Breast epithelium (tissue), 3 donors: Measurements from ENCODE around the gene CCDC7.

Experiments used
- POLR2A ChIP-seq: fragments of 450-650 bp; IDR thresholded peaks from one replicate; pipeline ENCODE4 v1.6.1; 2016; ENCODE audit warnings: antibody characterized with exemption, mild to moderate bottlenecking, moderate library complexity
- POLR2AphosphoS5 ChIP-seq, 3 donors: sonication (generic); formaldehyde crosslinking; IDR thresholded peaks; one replicate each; pipeline ENCODE4 v1.6.1; 2017; ENCODE audit warnings: antibody characterized with exemption in 3 of 3
- TF ChIP-seq, protein P1 (sequence below), 3 donors: fragments of 450-650 bp; IDR thresholded peaks; one replicate each; pipeline ENCODE4 v1.5.1; 2016 to 2017; ENCODE audit warnings: antibody characterized with exemption in 3 of 3, mild to moderate bottlenecking in 3 of 3, moderate library complexity in 3 of 3

DNA sequence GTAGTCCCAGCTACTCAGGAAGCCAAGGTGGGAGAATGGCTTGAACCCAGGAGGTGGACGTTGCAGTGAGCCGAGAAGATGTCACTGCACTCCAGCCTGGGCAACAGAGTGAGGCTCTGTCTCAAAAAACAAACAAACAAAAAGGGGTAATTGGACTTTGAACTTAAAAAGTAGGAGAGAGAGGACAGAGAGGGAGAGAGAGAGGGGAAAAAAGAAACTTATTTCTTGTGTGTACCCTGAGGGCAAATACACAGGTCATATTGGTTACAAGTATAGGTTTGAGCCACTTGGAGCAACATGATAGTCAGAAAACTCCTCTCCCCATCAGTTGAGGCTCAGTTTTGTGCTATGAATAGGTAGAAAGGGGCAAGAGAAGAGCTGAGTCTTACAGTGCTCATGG lies 42.8 kb upstream of the CCDC7 start:
- TF ChIP-seq, protein P1, sequence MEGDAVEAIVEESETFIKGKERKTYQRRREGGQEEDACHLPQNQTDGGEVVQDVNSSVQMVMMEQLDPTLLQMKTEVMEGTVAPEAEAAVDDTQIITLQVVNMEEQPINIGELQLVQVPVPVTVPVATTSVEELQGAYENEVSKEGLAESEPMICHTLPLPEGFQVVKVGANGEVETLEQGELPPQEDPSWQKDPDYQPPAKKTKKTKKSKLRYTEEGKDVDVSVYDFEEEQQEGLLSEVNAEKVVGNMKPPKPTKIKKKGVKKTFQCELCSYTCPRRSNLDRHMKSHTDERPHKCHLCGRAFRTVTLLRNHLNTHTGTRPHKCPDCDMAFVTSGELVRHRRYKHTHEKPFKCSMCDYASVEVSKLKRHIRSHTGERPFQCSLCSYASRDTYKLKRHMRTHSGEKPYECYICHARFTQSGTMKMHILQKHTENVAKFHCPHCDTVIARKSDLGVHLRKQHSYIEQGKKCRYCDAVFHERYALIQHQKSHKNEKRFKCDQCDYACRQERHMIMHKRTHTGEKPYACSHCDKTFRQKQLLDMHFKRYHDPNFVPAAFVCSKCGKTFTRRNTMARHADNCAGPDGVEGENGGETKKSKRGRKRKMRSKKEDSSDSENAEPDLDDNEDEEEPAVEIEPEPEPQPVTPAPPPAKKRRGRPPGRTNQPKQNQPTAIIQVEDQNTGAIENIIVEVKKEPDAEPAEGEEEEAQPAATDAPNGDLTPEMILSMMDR (IDR thresholded peaks at IDR 0.05) = no peak
- TF ChIP-seq POLR2AphosphoS5 (IDR thresholded peaks at IDR 0.05) (no peak), POLR2A (no peak)
